A549 (cell line): Measurements from ENCODE around the gene SYNPO2. TPM values are rescaled to one million over a fixed set of nuclear protein-coding genes. Genes with fewer than 3 reads are reported as not detected.

Experiments
- ATOH8 ChIP-seq: fragments of 250-450 bp; sonication (Bioruptor Pico); IDR thresholded peaks from 2 replicates; pipeline ENCODE4 v1.5.0; 2020; ENCODE audit warnings: low read depth, mild to moderate bottlenecking, moderate library complexity
- BCL3 ChIP-seq: fragments of >200 bp; sonication (Bioruptor Twin); formaldehyde crosslinking; IDR thresholded peaks from 3 replicates; pipeline ENCODE4 v1.6.1; 2016
- CBX2 ChIP-seq: fragments of 200-600 bp; sonication (generic); IDR thresholded peaks from 2 replicates; pipeline ENCODE4 v1.6.1; 2016; ENCODE audit warnings: low read depth, mild to moderate bottlenecking, borderline replicate concordance
- CEBPB ChIP-seq, 2 experiments: fragments of >200 bp in 1 of 2; sonication (Bioruptor Twin) in 1 of 2; formaldehyde crosslinking in 1 of 2; IDR thresholded peaks; 2 replicates each; pipeline ENCODE4 v1.6.1; 2012 to 2016
- CHD2 ChIP-seq: fragments of 150-350 bp; IDR thresholded peaks from 2 replicates; pipeline ENCODE4 v1.6.1; 2014; ENCODE audit warnings: low read length; ENCODE audit not compliant: partially characterized antibody
- CHD4 ChIP-seq: fragments of 200-600 bp; sonication (generic); IDR thresholded peaks from 2 replicates; pipeline ENCODE4 v1.6.1; 2016; ENCODE audit warnings: antibody characterized with exemption, mild to moderate bottlenecking, borderline replicate concordance
- CTCF ChIP-seq: fragments of >200 bp; sonication (Bioruptor Twin); formaldehyde crosslinking; IDR thresholded peaks from 3 replicates; pipeline ENCODE4 v1.5.1; 2016
- E2F6 ChIP-seq: IDR thresholded peaks from 2 replicates; pipeline ENCODE4 v1.6.1; 2012; ENCODE audit warnings: low read depth, borderline replicate concordance
- EP300 ChIP-seq, 2 experiments: fragments of >200 bp; sonication (Bioruptor Twin); formaldehyde crosslinking; IDR thresholded peaks; 2 replicates in 1 of 2; 3 replicates in 1 of 2; pipeline ENCODE4 v1.6.1; 2016 to 2017
- FOSB ChIP-seq: fragments of 250-450 bp; sonication (Bioruptor Pico); IDR thresholded peaks from 2 replicates; pipeline ENCODE4 v1.5.0; 2020; ENCODE audit warnings: mild to moderate bottlenecking, moderate library complexity
- FOSL2 ChIP-seq, 2 experiments: fragments of 450-650 bp in 1 of 2; fragments of >200 bp in 1 of 2; sonication (Bioruptor Twin) in 1 of 2; formaldehyde crosslinking; IDR thresholded peaks; 2 replicates each; pipeline versions ENCODE4 v1.5.0 to v1.6.1; 2016 to 2020; ENCODE audit warnings: mild to moderate bottlenecking in 1 of 2, moderate library complexity in 1 of 2
- HEYL ChIP-seq: fragments of 250-450 bp; sonication (Bioruptor Pico); IDR thresholded peaks from 2 replicates; pipeline ENCODE4 v1.8.0; 2021; ENCODE audit warnings: mild to moderate bottlenecking, moderate library complexity
- JUN ChIP-seq, 2 experiments: fragments of >200 bp; sonication (Bioruptor Twin); formaldehyde crosslinking; IDR thresholded peaks; 2 replicates in 1 of 2; 3 replicates in 1 of 2; pipeline ENCODE4 v1.6.1; 2016 to 2017
- KDM1A ChIP-seq: fragments of 200-600 bp; sonication (generic); IDR thresholded peaks from 2 replicates; pipeline ENCODE4 v1.6.1; 2016; ENCODE audit warnings: low read depth, mild to moderate bottlenecking
- KDM5A ChIP-seq: fragments of 200-600 bp; sonication (generic); IDR thresholded peaks from 2 replicates; pipeline ENCODE4 v1.6.1; 2016; ENCODE audit warnings: antibody characterized with exemption, mild to moderate bottlenecking
- MAFK ChIP-seq: fragments of 450-650 bp; IDR thresholded peaks from 2 replicates; pipeline ENCODE4 v1.6.1; 2014; ENCODE audit not compliant: partially characterized antibody
- MAX ChIP-seq: IDR thresholded peaks from 2 replicates; pipeline ENCODE4 v1.6.1; 2012
- MAZ ChIP-seq: fragments of 150-350 bp; IDR thresholded peaks from 2 replicates; pipeline ENCODE4 v1.6.1; 2014; ENCODE audit warnings: antibody characterized with exemption, low read depth, low read length, borderline replicate concordance
- MYC ChIP-seq: IDR thresholded peaks from 2 replicates; pipeline ENCODE4 v1.6.1; 2012; ENCODE audit warnings: mild to moderate bottlenecking, inconsistent platforms, low read length, improper control_type of control experiment, borderline replicate concordance
- NFE2L2 ChIP-seq: fragments of 150-350 bp; conservative IDR thresholded peaks from 2 replicates; pipeline ENCODE4 v1.6.1; 2014; ENCODE audit warnings: low read length
- NPAS2 ChIP-seq: fragments of 250-450 bp; sonication (Bioruptor Pico); IDR thresholded peaks from 2 replicates; pipeline ENCODE4 v1.8.0; 2022; ENCODE audit warnings: mild to moderate bottlenecking, moderate library complexity, borderline replicate concordance
- PHF8 ChIP-seq: fragments of 200-600 bp; sonication (generic); IDR thresholded peaks from 2 replicates; pipeline ENCODE4 v1.6.1; 2016; ENCODE audit warnings: low read depth, mild to moderate bottlenecking, antibody characterized with exemption, moderate library complexity, borderline replicate concordance
- RCOR1 ChIP-seq: fragments of 150-350 bp; IDR thresholded peaks from 2 replicates; pipeline ENCODE4 v1.6.1; 2014; ENCODE audit warnings: antibody characterized with exemption, low read length, low read depth
- RNF2 ChIP-seq: fragments of 200-600 bp; sonication (generic); IDR thresholded peaks from 2 replicates; pipeline ENCODE4 v1.6.1; 2016; ENCODE audit warnings: low read depth, mild to moderate bottlenecking, antibody characterized with exemption, moderate library complexity, borderline replicate concordance
- SMC3 ChIP-seq: fragments of >200 bp; sonication (Bioruptor Twin); formaldehyde crosslinking; IDR thresholded peaks from 3 replicates; pipeline ENCODE4 v1.6.1; 2018; ENCODE audit warnings: inconsistent platforms
- TFCP2L1 ChIP-seq: fragments of 250-450 bp; sonication (Bioruptor Pico); IDR thresholded peaks from 2 replicates; pipeline ENCODE4 v1.5.0; 2021; ENCODE audit warnings: mild to moderate bottlenecking
- USF2 ChIP-seq: fragments of 450-650 bp; IDR thresholded peaks from 2 replicates; pipeline ENCODE4 v1.6.1; 2014; ENCODE audit warnings: antibody characterized with exemption
- ZC3H11A ChIP-seq: fragments of 450-650 bp; IDR thresholded peaks from 2 replicates; pipeline ENCODE4 v1.6.1; 2014; ENCODE audit warnings: antibody characterized with exemption, mild to moderate bottlenecking
- ZNF302 ChIP-seq: fragments of 250-450 bp; sonication (Bioruptor Pico); IDR thresholded peaks from 2 replicates; pipeline ENCODE4 v1.9.0; 2021; ENCODE audit warnings: inconsistent platforms, mild to moderate bottlenecking, moderate library complexity
- ZSCAN20 ChIP-seq: fragments of 250-450 bp; sonication (Bioruptor Pico); IDR thresholded peaks from 2 replicates; pipeline ENCODE4 v1.8.0; 2022; ENCODE audit warnings: mild to moderate bottlenecking, moderate library complexity
- polyA plus RNA-seq, 4 experiments: library from polyadenylated mRNA; depleted of rRNA in 3 of 4; stranded (reverse); fragments of >200 nt; fragmentation: RNase III in 1 of 4; extraction: RNeasy Plus Mini Kit Qiagen cat#74134 plus additional on column Dnase treatment in 1 of 4; gene quantifications; 2 replicates in 3 of 4; 3 replicates in 1 of 4; pipeline ENCODE4 v1.2.3, GENCODE V29; 2011 to 2017

Gene SYNPO2
- polyA plus RNA-seq, 2 of the 4 experiments (the other 2 are of a cell fraction), result 2.5 to 8.8 TPM

GRCh38 chr4:119093042-119093827, 204.6 kb downstream of the SYNPO2 start (continued):
- TF ChIP-seq BCL3 (no peak), MAX (0 out of 2 replicates have a peak, but pooled peaks have one; percentile 29), MAZ (no peak), EP300 (IDR thresholded peaks at IDR 0.05) (peak; percentile 6 to 59; a peak in 3 of 5 replicates), FOSL2 (IDR thresholded peaks at IDR 0.05) (no peak), FOSL2 (CRISPR knock-in tag; IDR thresholded peaks at IDR 0.05) (peak; percentile 63), KDM1A (no peak), E2F6 (no peak), RNF2 (no peak), ZC3H11A (no peak), CHD2 (no peak), RCOR1 (no peak), NFE2L2 (no peak), CBX2 (no peak), JUN (IDR thresholded peaks at IDR 0.05) (no peak; a peak in 1 of 5 replicates), ATOH8 (CRISPR knock-in tag) (no peak), FOSB (CRISPR knock-in tag) (peak; percentile 59; the same call in 1 of the 2 replicates), ZSCAN20 (CRISPR knock-in tag) (no peak), ZNF302 (CRISPR knock-in tag) (peak; percentile 53; the same call in 1 of the 2 replicates), MYC (no peak), SMC3 (no peak), USF2 (peak; percentile 55), KDM5A (no peak), MAFK (no peak), TFCP2L1 (no peak), HEYL (CRISPR knock-in tag) (no peak), NPAS2 (CRISPR knock-in tag) (no peak), CTCF (no peak), CHD4 (no peak), CEBPB (IDR thresholded peaks at IDR 0.05) (no peak), PHF8 (no peak)
